Stimulated activated CD4-positive, alpha-beta T cell treated with anti-CD3 and anti-CD28 coated beads, Interleukin-2, amount 100 ng/mL, for 4 hours (primary cell): ENCODE results near the gene CHCHD6.

Experiments used
- DNase-seq: peaks from one replicate; pipeline ENCODE4 v3.0.0-alpha.2; 2020; ENCODE audit warnings: low read depth

CHCHD6 gene

DNA sequence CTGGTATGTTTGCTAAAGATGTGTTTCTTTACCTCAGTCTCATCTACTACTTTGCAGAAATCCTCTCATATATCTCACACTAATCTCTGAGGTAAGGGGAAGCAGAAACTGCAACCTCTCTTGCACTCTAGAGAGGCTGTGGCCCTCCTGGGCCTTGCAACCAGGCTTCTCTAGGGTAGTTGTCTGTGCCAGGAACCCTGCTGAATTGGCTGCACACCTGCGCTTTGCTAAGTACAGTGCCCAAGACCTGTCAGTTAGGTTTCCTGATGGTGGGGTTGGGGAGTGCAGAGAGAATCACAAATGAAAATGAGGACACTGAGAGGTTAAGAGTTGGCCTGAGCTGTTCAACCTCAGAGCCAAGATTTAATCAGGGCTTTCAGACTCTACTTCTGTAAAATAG is 161.7 kb downstream of the CHCHD6 start:
- DNase-seq = no peak

DNA sequence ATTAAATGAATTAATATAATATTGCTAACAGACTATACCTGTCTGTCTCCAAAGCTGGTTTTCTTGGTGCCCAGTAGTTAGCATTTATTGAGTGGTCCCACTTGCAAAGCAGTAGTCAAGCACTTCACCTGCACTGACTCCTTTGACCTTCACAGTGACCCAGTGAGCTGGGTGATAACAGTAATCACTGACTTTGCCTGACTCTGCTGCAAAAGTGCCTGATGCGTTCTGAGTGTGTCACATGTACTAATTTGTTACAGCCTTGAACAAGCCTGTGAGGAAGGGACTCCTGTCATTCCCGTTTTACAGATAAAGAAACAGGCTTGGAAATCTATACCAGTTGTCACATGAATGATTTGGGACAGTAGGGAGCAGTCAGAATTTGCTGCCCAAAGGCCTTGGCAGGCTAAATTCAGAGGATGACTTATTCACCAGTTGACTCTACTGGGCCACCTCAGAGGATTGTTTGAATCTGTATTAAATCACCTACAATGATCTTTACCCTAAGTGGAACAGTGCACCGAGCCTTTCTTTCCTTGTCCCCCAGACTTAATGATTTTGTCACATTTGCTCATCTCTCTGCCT is 162.2 kb downstream of the CHCHD6 start:
- no peak for DNase-seq

DNA sequence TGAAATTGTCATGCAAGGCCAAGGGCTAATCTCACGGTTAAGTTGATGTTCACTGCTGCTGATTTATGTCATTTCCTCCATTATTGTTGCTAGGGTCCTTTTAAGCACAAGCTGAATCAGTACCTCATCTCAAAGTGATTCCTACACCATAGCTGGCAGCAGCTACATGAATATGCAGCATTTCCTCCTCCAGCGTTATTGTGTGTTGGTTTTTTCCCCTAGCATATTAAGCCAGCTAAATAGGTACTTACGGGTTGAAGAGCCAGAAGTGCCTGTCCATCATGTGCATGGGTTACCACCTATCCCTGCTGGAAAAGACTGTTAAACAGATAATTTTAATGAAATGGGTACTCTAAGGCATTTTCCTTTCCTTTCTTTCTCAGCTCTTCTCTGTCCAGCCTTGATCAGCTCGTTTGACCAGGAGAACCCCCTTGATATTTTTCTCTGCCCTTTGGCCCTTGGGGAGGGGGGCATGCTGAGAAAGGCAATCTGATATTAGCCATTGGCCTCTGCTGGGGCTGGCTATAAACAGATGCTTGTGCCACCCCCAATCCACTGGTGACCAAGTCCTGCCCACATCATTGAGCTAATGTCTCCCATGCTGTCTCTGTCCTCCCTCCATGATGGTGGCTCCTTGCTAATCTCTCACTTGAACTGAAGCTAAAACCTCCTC is 163.3 kb downstream of the CHCHD6 start:
- DNase-seq = no peak

DNA sequence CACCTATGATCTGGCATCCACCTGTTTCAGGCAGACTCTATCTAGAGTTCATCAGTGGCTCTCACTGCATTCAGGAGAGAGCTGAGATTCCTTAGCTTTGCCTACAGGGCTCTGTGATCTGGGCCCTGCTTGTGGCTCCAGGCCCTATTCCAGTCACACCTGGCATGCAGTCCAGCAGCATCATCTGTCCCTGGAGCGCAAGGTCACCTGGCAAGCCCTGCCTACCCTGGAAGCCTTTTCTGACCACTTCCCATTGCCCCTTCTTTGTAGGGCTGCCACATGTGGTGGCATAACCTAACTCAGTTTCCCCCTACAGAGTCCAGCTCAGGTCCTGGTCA is 163.8 kb downstream of the CHCHD6 start:
- no peak for DNase-seq

DNA sequence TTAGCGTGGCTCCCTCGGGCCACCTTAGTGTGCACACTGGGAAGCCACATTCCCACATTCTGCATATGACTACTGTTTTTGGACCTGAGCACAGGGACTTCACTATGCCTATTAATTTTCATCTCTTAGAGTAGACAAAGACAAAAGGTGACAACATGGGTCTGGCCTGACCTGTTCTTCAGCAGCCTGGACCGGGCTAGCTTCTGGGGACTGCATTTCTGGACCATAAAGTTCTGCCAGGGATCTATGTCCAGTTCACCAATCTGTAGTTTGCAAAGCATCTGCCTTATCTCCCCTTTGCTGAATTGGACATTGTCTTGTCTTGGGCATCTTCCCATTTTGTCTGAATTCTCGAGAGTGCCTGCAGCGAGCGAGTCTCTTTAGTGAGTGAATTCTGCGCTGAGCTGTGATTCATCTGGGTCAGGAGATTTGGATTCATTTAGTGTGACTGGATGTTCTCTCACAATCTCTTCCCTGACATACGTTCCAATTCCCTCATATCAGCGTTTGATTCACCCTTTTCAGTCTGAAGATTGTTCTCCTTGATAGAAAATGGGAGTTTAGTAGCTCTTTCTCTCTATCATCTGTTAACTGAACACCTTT is 166.7 kb downstream of the CHCHD6 start:
- no peak for DNase-seq

DNA sequence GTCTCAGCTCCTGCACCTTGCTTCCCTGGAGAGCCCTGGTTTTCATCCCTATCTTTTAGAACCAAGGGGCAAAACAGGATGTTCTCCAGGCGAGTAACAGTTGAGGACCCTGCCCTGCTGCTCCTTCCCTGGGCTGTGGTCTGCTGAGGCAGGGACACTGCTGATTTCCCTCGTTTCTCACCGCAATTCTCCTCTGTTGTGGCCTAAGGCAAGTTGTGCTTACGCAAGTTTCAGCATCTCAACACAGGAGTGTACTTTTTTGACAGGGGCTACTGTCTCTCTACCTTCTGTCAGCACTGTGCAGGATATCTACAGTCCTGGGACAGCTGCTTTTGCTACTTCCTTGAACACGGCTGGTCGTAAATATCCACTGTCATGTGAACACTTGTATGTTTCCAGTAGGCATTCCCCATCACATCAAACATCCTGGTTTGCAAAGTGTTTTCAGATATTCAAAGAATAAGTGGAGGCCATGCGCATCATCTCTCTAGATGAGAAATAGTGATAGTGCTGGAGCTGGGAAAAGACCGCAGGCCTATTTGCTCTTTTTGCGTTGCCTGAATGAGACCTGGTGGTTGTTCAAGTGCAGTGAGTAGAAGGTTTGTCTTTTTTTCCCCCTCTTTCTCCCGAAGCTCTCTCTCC is 168.8 kb downstream of the CHCHD6 start:
- no peak for DNase-seq

DNA sequence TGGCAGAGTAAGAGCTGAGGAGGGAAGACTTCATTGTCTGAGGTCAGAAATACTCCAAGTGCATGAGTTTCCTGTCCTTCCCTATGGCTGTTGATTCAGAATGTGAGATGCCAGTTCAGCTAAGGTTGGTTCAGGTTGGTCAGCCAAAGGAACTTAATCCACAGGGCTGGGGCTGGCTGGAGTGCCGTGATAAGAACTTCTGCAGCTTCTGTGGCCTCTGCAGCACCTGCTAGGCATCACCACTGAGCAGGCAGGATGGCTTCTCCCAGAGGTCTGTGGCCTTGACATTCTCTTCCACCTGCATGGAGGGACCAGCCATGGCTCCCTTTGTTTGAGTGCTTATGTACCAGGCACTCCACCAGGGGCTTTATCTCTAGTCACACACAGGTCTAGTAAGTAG is 169.4 kb downstream of the CHCHD6 start:
- DNase-seq = no peak

DNA sequence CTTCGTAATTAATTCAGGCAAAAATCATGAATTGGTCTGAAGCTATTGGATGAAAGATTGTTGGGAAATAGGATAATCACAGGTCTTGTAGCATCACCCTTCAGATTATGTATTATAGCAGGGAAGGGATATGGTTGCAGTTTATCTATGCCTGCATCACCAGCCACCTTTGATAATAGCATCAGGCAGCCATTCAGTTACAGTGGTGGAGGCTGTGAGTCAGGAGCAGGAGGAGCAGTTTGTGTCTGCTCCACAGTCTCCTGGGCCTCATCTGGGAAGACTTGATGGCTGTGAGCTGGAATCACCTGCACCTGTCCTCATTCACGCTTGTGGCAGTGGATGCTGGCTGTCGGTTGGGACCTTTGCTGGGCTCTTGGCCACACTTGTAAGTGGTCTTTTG is 174.6 kb downstream of the CHCHD6 start:
- no peak for DNase-seq

DNA sequence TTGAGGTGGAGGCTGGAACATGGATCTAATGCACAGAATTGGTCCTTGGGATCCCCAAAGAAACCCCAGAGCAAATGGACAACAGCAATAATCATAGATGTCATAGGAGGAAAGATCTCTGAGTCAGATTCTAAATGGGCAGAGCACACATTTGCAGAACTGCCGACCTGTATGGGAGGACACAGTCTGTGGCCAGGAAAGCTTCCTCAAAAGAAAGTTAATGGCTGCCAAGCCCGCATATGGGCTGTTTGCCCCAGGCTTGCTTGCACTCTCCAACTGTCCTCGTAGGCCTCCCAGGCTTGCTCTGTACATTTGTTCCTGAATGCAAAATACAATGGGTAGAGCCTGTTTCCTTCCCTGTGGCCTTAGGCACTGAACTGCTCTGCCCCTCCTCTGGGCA is 176.9 kb downstream of the CHCHD6 start:
- no peak for DNase-seq

DNA sequence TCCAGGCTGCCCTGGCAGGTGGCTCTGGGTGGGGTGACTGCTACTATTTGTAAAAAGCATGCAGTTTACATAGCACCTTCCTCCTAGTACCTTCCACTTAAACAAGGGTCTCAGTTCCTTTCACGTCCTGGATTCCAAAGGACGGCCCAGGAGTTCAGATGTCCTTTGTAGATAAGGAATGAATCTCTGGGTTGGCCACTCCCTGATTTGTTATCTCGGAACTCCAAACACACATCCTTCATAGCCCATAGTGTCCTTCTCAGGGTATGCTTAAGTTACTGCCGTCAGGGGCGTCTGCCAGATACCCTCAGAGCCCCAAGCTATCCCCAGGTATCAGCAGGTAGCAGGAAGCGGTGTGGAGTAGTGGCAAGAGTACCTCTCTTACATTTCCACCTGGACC is 177.8 kb downstream of the CHCHD6 start:
- no peak for DNase-seq

DNA sequence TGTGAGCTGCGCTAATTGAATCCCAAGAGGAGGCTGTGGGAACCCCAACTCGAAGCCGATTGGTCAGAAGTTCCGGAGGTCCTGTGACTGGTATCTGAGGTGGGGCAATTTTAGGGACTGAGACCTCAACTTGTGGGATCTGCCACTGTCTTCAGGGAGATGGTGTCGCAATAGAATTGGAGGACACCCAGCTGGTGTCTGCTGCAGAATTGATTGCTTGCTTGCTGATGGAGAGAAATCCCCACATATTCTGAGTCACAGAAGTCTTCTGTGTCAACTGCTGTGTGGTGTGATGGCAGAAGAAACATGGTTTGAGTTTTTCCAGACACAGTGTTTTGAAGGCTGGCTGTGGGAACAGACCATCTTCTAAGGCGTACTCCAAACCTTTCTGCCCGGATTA is 179.2 kb downstream of the CHCHD6 start:
- DNase-seq = no peak

DNA sequence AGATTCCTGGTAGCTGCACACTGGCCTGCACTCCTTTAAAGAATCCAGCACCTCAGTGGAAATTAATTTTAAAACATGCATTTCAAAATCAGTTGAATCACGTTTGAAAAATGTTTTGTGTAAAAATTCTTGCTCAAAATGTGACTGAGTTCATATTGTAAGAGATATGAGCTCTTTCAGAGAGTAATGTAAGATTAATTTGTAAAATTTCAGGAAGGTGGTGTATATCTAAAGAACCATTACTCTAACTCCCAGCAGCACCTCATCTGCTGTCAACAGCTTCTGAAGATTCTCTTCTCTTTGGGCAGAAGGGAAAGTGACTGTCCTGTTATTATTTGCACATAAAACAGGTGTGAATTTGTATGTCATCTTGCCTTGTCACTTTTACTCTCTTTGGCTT is 181.4 kb downstream of the CHCHD6 start:
- DNase-seq = no peak

DNA sequence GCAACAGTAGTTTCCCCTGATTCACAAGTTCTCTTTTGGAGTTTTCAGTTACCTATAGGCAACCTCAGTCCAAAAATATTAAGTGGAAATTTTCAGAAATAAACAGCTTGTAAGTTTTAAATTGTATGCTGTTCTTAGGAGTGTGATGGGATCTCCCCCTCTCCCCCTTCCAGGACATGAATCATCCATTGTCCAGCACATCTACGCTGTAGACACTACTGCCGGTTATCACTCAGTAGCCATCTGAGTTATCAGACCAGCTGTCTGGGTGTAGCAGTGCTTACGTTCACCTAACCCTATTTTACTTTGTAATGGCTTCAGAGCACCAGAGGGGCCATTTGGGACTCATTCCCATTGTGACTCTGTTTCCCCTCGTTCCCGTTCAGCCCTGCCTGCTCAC is 182.2 kb downstream of the CHCHD6 start:
- DNase-seq = no peak

DNA sequence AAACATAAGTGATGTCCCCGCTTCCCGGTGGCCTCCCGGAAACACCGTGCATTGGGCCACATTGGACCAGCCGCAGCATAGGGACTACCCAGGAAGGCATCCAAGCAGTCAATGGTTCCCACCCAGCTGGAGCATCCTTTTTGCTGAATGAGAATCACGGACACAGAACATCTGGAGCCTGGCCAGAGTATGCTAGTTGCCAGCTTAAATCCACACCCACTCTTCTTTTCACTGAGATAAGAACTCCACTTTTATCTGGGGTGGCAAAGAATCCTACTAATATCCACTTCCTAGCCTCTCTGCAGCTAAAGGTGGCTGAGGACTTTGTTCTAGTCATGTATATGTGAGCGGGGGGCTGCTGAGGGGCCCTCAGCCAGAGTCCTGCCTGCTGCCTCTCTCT is 183.6 kb downstream of the CHCHD6 start:
- no peak for DNase-seq

DNA sequence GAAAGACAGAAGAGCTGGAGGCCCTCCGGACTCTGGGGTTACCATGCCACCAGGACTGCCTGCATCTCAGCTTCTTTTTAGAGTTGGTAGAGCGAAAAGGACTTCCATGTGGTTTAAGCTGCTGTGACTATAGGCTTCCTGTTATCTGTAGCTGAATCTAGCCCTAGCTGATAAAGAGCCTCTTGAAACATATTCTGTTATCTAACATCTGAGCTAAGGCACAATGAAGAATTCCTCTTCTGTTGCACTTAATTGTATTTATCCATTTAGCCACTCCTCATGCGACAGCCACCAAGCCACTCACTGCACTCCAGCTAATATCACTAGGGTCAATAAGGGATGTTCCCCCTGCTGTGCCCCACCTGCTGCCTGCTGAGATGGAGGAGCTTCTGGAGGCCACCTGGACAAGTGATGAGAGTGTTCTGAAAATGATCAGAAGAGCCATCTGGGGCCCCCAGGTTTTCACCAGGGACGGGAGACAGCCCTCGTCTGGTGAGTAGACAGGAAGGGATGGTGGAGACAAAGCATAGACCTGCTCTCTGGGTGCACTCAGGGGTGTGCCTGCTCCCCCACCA is 184.2 kb downstream of the CHCHD6 start:
- DNase-seq = no peak

DNA sequence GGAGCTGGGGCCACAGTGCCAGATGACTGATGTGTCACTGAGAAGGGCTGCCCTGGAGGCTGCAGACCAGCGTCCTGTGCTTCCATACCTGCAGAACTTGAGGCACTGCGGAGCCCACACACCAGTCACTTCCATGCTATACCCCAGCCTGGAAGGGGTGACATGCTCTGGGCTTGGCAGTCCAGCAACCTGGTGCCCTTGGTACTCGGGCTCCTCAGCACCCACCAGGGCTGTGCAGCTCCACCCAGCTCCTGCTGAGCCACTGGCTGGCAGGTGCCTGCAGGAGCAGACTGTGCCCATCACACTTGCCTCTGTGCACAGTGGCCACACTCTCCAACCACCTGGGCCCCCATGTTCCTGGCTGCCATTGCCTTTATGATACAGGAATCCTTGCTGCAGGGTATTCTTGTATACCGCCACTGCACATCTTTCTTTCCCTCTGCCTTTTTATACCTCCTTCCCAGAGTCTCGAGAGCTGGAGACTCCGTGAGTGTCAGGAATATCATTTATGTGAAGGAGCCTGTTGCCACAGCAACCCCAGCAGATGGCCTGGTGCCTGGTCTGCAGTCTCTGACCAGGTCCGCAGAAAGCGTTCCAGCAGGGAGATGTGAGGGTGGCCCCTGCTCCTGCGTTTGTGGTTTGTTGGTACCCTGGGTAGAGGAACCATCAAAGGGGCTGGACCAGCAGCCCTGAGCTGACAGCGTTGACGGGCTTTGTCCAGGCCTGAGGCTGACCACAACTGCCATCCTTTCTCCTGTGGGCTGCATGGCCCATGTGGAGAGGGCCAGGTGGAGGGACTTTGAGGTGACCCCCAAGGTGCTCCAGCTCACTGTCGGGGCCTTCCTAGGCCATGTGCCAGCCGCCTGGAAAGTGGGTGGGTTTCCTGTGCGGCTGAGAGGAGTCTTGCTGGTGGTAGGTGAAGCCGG is 185.5 kb downstream of the CHCHD6 start:
- DNase-seq = no peak

DNA sequence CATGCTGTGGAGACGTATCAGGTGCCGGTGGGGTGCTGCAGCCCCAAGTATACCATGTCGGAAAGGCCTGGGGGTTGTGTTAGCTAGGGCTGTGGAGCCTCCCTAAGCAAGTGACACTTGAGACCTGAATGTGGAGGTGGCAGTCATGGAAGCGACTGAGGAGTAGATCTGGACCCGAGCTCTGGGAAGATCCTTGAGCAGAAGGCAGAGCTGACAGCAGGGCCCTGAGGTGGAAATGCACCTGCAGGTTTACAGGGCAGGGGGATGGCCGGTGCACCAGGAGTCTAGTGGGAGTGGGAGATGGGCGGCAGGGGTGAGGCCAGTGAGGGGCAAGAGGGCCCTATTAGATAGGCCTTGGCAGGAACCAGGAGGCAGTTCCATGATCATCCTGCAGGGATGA is 187.1 kb downstream of the CHCHD6 start:
- no peak for DNase-seq

DNA sequence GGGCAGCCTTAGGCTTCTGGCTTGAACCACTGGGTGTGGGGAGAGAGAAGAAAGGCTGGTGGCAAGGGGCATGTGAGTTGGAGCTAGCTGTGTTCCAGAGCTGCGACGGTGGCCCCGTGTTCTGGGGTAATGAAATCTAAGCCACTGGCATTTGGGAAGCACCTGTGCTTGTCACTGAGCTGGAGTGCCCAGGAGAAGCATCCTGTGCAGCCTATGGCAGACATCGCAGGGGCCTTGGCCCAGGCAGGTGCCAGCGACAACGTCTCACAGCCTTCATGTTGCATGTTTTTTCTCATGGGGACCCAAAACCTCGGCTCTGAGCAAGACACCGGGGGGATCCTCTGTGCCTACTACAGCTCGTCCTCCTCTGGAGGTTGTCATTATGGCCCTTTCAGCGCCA is 187.8 kb downstream of the CHCHD6 start:
- DNase-seq = no peak

DNA sequence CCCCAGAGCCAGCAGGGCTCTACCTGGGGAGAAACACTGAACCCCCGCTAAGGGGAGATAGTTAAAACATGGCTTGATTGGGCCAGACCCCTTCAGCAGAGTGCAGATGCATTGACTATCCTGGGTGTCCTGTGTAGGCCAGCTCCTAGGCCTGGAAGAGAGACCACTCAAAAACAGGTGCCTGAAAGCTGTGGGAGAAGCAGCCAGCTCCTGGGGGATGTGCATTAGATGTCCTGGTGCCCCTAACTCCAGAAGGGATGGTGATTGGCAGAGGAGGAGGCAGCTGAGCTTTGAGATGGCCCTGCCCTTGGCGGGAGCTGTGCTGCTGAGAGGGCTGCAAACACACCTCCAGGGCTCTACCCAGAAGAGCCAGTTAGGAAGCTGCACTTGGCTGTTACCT is 189.6 kb downstream of the CHCHD6 start:
- no peak for DNase-seq

DNA sequence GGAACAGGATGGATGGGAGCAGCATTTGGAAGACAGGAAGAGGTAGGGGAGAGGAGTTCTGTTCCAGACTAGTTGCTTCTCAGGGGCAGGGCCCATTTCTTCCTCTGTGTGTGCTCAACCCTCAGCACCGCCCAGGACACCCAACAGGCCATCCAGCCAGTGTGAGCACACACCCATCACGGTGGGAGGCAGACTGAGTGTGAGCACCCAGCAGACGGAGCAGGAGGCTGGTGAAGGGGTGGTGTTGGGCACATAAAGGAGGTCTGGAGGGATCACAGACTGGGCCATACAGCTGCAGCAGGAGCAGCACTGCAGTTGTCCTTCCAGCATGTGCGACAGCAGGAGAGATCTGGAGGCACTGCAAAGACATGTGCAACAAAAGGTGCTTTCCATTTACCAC is 190.4 kb downstream of the CHCHD6 start:
- DNase-seq = no peak

DNA sequence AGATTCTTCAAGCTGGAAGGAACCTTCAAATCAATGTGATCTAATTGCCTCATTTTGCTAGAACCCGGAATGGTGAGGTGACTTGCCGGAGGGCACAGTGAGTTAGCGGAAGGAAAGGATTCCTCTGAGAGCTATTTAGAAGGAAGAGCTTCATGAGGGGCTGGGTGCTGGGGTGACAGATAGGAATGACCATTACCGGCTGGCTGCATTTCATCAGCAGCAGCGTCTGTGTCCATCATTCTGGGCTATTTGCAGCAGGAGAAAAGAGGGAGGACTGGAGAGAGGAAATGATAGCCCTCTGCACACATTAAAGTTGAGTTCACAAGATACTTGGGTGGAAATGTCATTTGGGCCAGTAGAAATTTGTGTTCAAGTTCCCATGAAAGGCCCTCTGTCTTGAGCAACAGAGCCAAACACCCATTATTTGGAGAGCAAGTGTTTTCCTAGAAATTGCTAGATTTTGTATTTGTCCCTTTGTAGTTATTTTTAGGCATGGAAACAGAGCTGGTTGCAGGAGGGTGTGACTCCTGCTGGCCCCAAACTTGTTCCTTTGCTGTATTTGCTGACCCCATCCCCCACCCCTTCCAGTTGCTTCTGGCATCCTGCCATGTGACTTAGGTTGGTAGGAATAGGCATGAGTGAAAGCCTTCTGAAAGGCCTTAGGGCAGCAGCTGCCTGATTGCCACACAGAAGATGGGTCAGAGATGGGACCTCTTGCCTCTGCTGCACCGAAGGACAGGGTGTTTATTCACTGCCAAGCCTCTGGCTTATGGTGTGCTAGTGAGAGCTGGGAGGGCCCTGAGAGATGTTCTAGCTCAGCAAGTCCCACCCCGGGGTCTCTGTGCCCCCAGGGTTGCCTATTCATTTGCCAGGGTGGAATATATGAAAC is 191.4 kb downstream of the CHCHD6 start:
- no peak for DNase-seq
